ENCODE data around the gene CD8B.

- TF ChIP-seq CTCF (conservative IDR thresholded peaks at IDR 0.05; ENCODE audit: low read depth, low read length) (no peak), EZH2 (IDR thresholded peaks at IDR 0.05; ENCODE audit: low read length, unreplicated experiment) (no peak)
These were observed 78.9 kb downstream of the CD8B start for GRCh38 chr2:86782748-86783147.
